OCI-LY1 (cell line): ENCODE data around the gene PES1.

ENCODE experiments used
- H2AFZ ChIP-seq: fragments of 200-600 bp; sonication (generic), shearing (Covaris generic); 2 replicates; pipeline ENCODE4 v1.6.0; 2014; ENCODE audit warnings: antibody characterized with exemption, mild to moderate bottlenecking, low read length
- H3F3A ChIP-seq: fragments of 200-600 bp; sonication (generic), shearing (Covaris generic); 2 replicates; pipeline ENCODE4 v1.6.0; 2014; ENCODE audit warnings: mild to moderate bottlenecking, antibody characterized with exemption, low read length, moderate library complexity; ENCODE audit not compliant: insufficient read depth
- H3K27ac ChIP-seq: fragments of 200-600 bp; sonication (generic); 2 replicates; pipeline ENCODE4 v1.5.1; 2014; ENCODE audit warnings: low read length, mixed run types, mild to moderate bottlenecking, low read depth; ENCODE audit not compliant: poor library complexity, severe bottlenecking
- H3K27me3 ChIP-seq: fragments of 200-600 bp; sonication (generic); 2 replicates; pipeline ENCODE4 v1.6.0; 2014; ENCODE audit warnings: antibody characterized with exemption, mild to moderate bottlenecking, low read length, moderate library complexity; ENCODE audit not compliant: insufficient read depth
- H3K36me3 ChIP-seq: fragments of 200-600 bp; sonication (generic); 2 replicates; pipeline ENCODE4 v1.6.1; 2014; ENCODE audit warnings: mild to moderate bottlenecking, antibody characterized with exemption, low read length, moderate library complexity, mixed read lengths; ENCODE audit not compliant: insufficient read depth
- H3K4me1 ChIP-seq: fragments of 200-600 bp; sonication (generic); 2 replicates; pipeline ENCODE4 v1.5.1; 2014; ENCODE audit warnings: mild to moderate bottlenecking, low read length, moderate library complexity; ENCODE audit not compliant: insufficient read depth, severe bottlenecking
- H3K4me2 ChIP-seq: fragments of 200-600 bp; sonication (generic), shearing (Covaris generic); 2 replicates; pipeline ENCODE4 v1.6.1; 2014; ENCODE audit warnings: low read length
- H3K4me3 ChIP-seq: fragments of 200-600 bp; sonication (generic); 2 replicates; pipeline ENCODE4 v1.5.1; 2014; ENCODE audit warnings: low read length, low read depth, mild to moderate bottlenecking, mixed read lengths; ENCODE audit not compliant: poor library complexity, severe bottlenecking
- H3K79me2 ChIP-seq: fragments of 200-600 bp; shearing (Covaris generic); 2 replicates; pipeline ENCODE4 v1.6.1; 2016; ENCODE audit warnings: mixed run types, low read length, mixed read lengths; ENCODE audit not compliant: insufficient read depth
- H3K9ac ChIP-seq: fragments of 200-600 bp; sonication (generic), shearing (Covaris generic); 2 replicates; pipeline ENCODE4 v1.6.1; 2014; ENCODE audit warnings: mild to moderate bottlenecking, low read length, mixed read lengths
- H3K9me2 ChIP-seq: fragments of 200-600 bp; sonication (generic), shearing (Covaris generic); 2 replicates; pipeline ENCODE4 v1.6.1; 2014; ENCODE audit warnings: low read depth, mild to moderate bottlenecking, low read length, mixed read lengths
- H3K9me3 ChIP-seq: fragments of 200-600 bp; shearing (Covaris generic); 2 replicates; pipeline ENCODE4 v1.6.1; 2014; ENCODE audit warnings: low read length, mixed read lengths
- H4K20me1 ChIP-seq: fragments of 200-600 bp; sonication (generic), shearing (Covaris generic); 2 replicates; pipeline ENCODE4 v1.6.0; 2016; ENCODE audit warnings: mild to moderate bottlenecking, low read length; ENCODE audit not compliant: insufficient read depth
- CTCF ChIP-seq: fragments of 200-600 bp; sonication (generic), shearing (Covaris generic); IDR thresholded peaks from 2 replicates; pipeline ENCODE4 v1.5.1; 2017; ENCODE audit warnings: mild to moderate bottlenecking, antibody characterized with exemption, low read length, moderate library complexity, mixed read lengths
- EZH2 ChIP-seq: fragments of 200-600 bp; sonication (generic), shearing (Covaris generic); IDR thresholded peaks from 2 replicates; pipeline ENCODE4 v1.8.0; 2017; ENCODE audit warnings: borderline replicate concordance, mixed run types, mild to moderate bottlenecking, antibody characterized with exemption, low read length, moderate library complexity, mixed read lengths

The PES1 gene

GRCh38 chr22:30614879-30615278 lies 23.2 kb upstream of the PES1 start:
- no peak overlapping the region for H3K27ac ChIP-seq
- no peaks in the 10 kb centered on the region for H4K20me1 ChIP-seq
- no peak overlapping the region for H2AFZ ChIP-seq
- H3K4me3 ChIP-seq, result no peak overlapping the region
- TF ChIP-seq CTCF (no peak), EZH2 (no peak)
- H3K9me3 ChIP-seq, result no peaks in the 10 kb centered on the region
- H3K27me3 ChIP-seq, result no peaks in the 10 kb centered on the region
- no peaks in the 10 kb centered on the region for H3F3A ChIP-seq
- no peak overlapping the region for H3K9ac ChIP-seq
- H3K9me2 ChIP-seq, result no peaks in the 10 kb centered on the region
- H3K36me3 ChIP-seq, result no peaks in the 10 kb centered on the region
- no peak overlapping the region for H3K4me2 ChIP-seq
- no peaks in the 10 kb centered on the region for H3K79me2 ChIP-seq
- no peaks in the 10 kb centered on the region for H3K4me1 ChIP-seq

GRCh38 chr22:30614268-30614667 lies 22.6 kb upstream of the PES1 start:
- no peaks in the 10 kb centered on the region for H3K4me1 ChIP-seq
- no peak overlapping the region for H3K4me3 ChIP-seq
- no peaks in the 10 kb centered on the region for H3K9me3 ChIP-seq
- no peaks in the 10 kb centered on the region for H3K36me3 ChIP-seq
- H2AFZ ChIP-seq, result no peak overlapping the region
- H3K27ac ChIP-seq, result no peak overlapping the region
- no peaks in the 10 kb centered on the region for H3K79me2 ChIP-seq
- H3K9me2 ChIP-seq, result no peaks in the 10 kb centered on the region
- no peaks in the 10 kb centered on the region for H4K20me1 ChIP-seq
- H3K27me3 ChIP-seq, result no peaks in the 10 kb centered on the region
- no peak overlapping the region for H3K4me2 ChIP-seq
- no peak overlapping the region for H3K9ac ChIP-seq
- no peaks in the 10 kb centered on the region for H3F3A ChIP-seq
- TF ChIP-seq CTCF, result no peak
- no peak for TF ChIP-seq EZH2

GRCh38 chr22:30612789-30613188 lies 21.1 kb upstream of the PES1 start:
- Histone ChIP-seq H3K9ac (no peak overlapping the region), H3K79me2 (no peaks in the 10 kb centered on the region), H3K9me3 (no peaks in the 10 kb centered on the region), H3F3A (no peaks in the 10 kb centered on the region), H3K4me2 (no peak overlapping the region), H2AFZ (no peak overlapping the region), H3K27me3 (no peaks in the 10 kb centered on the region), H3K9me2 (no peaks in the 10 kb centered on the region), H3K4me3 (no peak overlapping the region), H3K4me1 (no peaks in the 10 kb centered on the region), H4K20me1 (no peaks in the 10 kb centered on the region), H3K36me3 (no peaks in the 10 kb centered on the region), H3K27ac (no peak overlapping the region)
- no peak for TF ChIP-seq CTCF
- TF ChIP-seq EZH2, result no peak
